NK-92 treated with Interleukin-12 subunit alpha and Interleukin-12 subunit beta, amount 100 ng/mL, for 24 hours (cell line): Measurements from ENCODE around the gene TTL.

Experiments
- DNase-seq: peaks from one replicate; lab custom pipeline; 2025; lab: John Stamatoyannopoulos, UW

The TTL gene

DNA sequence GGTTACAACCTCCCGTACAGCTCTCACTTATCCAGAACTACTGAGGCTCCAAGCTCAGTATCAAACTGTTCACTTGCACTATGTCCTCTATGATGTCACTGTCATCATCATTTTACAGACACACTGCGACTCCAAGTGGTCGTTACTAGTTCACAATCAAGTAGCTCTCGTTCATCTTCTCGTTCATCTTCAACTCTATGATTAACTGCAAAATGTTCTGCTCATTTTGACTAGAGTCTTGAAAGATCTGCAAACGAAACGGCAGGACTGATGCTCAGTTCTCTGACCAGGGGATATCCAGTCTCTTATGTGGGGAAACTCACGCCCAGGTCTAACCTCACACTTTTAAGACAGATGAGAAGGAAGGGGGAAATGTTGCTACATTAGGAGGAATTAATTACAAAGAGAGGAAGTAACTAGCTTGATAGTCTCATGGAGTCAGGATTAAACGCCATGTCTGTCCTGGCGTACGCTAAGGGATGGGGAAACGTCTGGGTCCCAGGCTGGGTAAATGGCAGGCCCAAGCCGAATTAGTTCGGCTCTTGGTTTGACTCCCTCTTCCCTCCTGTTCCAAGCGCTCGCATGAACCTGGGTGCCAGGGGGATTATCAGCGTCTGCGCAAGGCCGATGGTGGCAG is 101.7 kb downstream of the TTL start:
- DNase-seq: no peak

DNA sequence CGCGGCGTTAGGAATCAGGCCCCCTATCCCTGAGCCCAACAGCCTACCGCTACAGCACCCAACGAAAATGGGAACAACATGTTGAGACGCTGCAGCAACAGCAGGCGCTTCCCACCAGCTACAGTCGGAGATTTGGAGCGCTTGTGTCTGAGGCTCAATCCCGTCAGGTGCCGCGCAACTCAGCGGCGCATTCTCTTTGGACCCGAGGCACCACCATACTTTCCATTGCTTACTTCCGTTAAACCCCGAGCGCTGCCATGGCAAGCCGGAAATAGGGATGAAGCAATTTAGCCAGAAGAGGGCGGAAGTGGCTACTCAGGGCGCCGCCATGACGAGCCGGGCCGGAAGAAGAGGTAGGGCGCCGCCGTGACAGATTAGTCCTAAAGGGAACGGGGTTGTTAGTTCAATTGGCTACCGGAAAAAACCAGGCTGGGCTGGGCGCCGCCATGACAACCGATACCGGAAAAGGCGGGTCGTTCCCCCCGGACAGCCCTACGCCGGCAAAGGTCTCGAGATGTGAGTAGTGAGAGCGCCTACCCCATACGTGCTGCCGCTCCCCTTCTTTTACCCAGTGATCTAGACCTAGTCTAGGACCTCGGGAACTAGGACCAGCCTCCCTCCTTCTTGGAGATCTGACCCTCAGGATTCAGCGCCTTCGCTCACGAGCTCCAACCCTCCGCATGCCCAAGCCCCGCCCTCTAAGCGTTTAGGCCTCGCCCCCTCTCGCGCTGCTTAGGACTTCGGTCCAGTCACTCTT is 102.4 kb downstream of the TTL start, which contains the start of gene CHCHD5:
CHCHD5 (plus strand) TSS at position 476 of the 757 bp plus-strand sequence; CDS start at position 515, 39 bp downstream.
- DNase-seq: peak; percentile 96

DNA sequence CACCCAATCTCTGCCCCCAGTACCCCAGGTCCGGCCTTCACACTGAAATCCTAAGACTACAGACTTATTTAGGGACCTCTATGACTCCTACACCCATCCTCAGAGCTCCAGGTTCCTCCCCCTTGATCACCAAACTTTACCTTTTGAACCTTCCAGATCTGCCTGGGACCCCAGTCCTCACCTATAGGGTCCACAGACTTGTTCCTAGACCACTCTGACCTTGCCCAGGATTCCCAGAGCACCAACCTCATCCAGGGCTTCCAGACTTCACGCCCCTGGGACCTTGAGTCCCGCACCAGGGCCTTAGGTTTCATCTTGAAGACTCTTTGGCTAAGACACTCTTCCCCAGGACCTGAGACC is 102.9 kb downstream of the TTL start:
- no peak for DNase-seq

DNA sequence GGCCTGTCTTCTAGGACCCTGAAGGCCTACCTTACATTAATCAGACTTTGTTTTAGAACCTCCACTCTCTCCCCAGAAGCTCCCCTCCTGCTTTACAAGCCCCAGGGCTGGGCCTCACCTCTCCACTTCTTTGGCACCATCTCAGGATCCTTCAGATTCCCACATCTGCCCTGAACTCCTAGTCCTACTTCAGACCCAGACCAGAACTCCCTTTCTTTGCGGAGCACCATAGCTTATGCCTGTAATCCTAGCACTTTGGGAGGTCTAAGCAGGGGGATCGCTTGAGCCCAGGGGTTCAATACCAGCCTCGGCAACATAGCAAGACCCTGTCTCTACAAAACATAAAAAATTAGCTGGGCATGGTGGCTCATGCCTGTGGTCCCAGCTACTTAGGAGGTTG is 103.4 kb downstream of the TTL start:
- no peak for DNase-seq

DNA sequence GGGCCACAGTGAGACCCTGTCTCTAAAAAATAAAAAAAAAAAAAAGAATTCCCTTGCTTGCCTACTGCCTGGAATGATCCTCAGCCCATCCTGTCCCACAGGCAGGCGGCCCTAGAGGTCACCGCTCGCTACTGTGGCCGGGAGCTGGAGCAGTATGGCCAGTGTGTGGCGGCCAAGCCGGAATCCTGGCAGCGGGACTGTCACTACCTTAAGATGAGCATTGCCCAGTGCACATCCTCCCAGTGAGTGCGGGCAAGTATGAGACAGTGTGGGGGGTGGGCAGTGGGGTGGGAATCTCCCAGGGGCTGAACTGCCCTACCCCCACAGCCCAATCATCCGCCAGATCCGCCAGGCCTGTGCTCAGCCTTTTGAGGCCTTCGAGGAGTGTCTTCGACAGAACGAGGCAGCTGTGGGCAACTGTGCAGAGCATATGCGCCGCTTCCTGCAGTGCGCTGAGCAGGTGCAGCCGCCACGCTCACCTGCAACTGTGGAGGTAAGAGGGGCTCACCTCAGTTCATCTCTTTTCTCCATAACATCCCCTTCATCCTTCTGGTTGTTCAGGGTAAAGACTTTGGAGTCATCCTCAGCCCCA is 104.0 kb downstream of the TTL start:
- DNase-seq: no peak

DNA sequence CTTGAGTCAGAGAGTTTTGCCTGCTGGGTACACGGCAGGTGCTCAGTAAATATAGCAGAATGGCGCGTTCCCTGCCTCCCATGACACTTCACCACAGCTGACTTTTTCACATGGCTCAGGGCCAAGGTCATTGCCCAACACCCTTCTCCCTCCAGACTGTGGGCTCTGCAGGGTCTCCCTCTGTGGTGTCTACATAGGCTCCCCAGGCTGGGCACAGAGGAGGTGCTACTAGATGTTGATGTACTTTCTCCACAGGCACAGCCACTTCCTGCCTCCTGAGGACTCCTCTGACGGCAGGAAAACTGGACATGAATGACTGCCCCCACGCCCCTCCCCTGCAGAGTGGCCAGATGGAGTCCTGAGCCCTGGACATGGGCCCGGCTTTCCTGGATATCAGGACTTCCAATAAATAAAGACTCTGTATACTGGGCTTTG is 106.7 kb downstream of the TTL start:
- DNase-seq: no peak
